HG02885 (cell line): ENCODE results near the gene UROC1.

Experiments
- ATAC-seq: cut with Tn5 transposase; IDR thresholded peaks from one replicate; pipeline ENCODE4 v1.9.1; 2021; ENCODE audit warnings: mild to moderate bottlenecking; ENCODE audit not compliant: unreplicated experiment, poor library complexity

Gene UROC1

GRCh38 chr3:126548556-126549466 lies 31.2 kb upstream of the UROC1 start:
- ATAC-seq: no peak

- no peak for ATAC-seq
These were observed 30.1 kb upstream of the UROC1 start for GRCh38 chr3:126547721-126548120.

DNA sequence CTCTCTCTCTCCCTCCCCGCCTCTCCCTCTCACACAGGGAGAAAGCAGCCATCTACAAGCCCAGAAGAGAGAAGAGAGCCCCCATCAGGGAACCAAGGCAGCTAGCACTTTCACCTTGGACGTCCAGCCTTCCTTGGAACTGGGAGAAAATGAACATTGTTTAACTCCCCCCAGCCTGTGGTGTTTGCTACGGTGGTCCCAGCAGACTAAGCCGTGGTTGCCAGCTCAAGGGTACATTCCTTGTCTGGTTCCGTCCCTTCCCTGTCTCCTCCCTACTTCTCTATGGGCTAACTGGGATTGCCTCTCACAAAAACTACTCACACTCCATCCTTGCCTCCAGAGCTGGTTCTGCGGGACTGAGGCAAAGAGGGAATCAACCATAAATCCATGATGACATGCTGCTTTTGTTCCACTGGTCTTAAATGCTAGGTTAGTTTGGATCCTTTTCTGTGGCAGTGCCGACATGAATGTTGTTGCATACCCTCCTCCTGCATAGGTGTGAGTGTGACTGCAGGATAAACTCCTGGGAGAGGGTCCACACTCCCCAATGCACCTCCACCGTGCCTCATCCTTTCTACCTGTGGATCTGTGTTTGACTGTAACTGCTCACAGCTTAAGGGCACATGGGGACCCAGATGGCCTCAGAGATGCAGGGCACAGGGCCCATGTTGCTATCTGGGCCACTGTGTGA lies 29.1 kb upstream of the UROC1 start:
- no peak for ATAC-seq

DNA sequence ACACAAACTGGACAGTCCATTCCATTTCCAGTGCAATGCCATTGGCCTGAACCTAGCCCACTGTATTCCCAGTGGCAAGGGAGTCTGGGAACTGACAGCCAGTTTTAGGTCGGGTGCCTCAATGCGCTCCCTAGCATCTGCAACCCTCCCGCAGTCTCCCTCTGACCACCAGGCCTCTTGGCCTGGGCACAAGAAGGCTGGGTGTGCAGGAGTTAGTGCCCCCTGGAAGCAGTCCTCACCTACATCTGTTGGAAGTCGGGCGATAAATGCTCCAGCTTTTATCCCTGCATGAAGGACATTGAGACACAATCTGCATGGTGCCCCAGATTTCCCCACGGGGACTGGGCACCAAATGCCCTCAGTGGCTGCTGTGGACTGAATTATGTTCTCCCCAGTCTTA lies 28.4 kb upstream of the UROC1 start:
- no peak for ATAC-seq

- no peak for ATAC-seq
These were observed 28.0 kb upstream of the UROC1 start for GRCh38 chr3:126545544-126545943.

DNA sequence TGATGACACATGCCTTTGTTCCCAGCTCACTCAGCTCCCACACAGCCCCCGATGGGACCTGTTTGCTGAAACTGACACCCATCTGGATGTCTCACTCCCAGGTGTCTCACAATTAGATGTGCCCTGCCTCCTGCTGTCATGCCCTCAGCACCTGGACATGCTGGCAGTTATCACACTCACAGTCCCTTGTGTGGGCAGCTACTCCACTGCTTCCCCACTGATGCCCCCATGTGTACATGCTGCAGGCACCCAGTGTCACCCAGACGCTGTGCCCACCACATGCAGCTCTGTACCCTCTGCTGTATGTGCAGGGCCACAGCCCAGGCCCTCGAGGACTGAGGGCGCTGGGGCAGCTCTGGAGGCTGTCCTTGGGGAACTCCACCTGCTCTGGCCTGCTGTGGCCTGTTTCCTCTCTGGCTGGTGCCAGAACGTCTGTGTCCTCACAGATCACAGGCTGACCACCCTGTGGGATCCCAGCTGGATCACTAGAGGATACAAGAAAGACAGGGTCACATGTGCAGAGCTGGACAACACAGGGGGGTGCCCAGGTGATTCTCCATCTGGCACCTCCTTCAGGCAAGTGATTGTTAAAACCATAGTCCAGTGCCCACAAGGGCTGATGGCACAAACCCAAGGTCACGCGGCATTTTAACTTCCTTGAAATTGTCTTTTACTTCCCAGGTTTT lies 27.2 kb upstream of the UROC1 start:
- no peak for ATAC-seq

DNA sequence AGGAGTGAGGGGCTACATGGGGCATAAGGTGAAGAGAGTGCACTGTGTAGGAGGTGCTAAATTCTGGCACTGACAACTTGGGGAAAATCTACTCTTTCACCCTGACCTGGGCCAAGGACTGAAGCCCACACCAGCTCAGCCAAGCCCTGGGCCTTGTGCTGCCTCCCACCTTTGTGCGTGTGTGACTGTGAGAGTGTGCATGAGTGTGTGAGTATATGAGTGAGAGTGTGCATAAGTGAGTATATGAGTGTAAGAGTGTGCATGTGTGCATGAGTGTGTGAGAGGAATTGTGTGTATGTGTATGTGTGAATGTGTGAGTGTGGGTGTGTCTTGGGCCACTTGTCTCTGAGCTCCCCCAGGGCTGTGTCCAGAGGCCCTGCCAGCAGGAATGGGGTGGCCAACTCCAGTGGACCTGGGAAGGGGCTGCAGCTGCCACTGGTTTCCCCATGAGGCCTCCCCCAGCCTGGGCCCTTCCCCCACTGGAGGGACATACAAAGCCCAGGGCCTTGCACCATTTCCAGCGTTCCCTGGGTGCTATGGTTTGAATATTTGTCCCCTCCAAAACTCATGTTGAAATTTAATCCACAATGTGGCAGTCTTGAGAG lies 26.0 kb upstream of the UROC1 start:
- ATAC-seq: no peak

GRCh38 chr3:126542340-126543241 lies 25.0 kb upstream of the UROC1 start:
- ATAC-seq: no peak

DNA sequence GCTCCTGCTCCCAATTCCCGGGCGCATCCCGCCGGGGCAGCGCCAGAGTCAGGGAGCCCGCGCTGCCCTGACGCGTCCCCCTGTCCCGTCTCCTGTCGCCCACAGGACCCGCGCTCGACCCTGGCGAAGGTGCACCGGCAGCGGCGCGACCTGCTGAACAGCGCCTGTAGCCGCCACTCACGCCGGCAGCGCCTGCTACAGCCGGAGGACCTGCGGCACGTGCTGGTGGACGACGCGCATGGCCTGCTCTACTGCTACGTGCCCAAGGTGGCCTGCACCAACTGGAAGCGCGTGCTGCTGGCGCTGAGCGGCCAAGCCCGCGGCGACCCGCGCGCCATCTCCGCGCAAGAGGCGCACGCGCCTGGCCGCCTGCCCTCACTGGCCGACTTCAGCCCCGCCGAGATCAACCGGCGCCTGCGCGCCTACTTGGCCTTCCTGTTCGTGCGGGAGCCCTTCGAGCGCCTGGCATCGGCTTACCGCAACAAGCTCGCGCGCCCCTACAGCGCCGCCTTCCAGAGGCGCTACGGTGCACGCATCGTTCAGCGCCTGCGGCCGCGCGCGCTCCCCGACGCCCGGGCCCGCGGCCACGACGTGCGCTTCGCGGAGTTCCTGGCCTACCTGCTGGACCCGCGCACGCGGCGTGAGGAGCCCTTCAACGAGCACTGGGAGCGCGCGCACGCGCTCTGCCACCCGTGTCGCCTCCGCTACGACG lies 24.2 kb upstream of the UROC1 start:
- no peak for ATAC-seq

DNA sequence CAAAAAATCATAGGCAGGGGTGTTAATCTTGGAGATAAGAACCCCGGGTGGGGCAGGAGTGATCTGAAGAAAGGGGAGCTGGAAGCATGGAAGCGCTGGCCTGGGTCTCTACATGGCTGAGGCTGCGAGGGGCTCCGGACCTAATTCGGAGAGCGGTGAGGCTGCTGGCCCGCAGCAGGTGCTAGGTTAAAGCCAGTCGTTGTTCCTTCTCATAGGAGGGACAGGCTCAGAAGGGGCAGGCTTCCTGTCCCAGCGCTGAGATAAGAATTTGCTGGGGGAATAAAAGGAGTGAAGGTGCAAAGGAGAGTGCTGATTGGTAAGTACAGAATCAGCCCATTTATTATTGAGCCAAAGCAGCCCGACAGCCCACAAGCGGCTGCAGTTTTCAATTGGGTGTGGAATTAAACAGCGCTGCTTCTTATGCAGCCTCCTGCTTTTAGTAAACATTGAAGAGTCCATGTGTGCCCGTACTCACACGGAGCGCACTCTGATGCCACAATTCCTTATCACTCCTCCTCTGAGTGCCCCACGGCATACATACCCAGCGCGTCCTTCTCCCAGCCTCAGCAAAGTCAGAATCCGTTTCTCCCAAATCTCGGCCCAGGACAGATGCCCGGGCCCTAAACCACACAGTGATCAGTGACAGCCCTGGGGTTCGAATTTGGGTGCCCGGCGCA lies 23.5 kb upstream of the UROC1 start:
- no peak for ATAC-seq

DNA sequence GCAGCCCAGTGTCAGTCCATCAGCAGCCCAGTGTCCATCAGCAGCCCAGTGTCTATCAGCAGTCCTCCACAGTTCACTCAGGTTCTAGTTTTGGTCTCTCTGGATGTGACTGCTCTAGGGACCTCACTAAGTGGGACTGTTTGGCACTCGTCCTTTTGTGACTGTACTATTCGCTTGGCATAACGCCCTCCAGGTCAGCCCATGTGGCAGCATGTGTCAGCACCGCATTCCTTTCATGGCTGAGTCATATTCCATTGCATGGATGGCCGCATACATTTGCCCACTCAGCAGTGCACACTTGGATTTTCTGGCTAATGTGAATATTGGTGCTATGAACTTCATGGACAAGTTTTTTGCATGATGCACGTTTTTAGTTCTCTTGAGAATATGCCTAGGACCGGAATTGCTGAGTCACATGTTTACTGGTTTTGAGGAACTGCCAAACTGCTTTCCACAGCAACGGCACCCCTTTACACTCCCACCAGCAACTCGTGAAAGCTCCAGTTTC lies 22.8 kb upstream of the UROC1 start:
- ATAC-seq: no peak

DNA sequence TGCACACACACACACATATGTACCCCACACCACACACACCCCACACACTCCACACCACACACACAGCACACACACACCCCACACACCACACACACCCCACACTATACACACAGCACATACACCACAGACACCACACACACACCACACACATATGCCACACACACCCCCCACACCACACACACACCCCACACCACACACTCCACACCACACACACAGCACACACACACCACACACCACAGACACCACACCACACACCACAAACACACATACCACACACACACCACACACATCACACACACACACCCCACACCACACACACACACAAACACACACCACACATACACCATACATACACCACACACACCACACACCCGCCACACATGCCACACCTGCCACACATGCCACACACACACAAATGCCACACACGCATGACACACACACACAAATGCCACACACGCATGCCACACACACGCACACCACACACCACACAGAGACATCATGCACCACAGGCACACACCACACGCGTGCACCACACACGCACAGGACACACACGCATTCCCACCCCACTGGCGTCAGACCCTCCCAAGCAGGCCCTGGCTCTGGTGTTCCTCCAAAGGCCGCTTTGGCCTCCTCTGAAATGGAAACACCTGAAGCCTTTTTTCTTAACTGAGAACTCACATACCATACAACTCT lies 22.1 kb upstream of the UROC1 start:
- no peak for ATAC-seq

DNA sequence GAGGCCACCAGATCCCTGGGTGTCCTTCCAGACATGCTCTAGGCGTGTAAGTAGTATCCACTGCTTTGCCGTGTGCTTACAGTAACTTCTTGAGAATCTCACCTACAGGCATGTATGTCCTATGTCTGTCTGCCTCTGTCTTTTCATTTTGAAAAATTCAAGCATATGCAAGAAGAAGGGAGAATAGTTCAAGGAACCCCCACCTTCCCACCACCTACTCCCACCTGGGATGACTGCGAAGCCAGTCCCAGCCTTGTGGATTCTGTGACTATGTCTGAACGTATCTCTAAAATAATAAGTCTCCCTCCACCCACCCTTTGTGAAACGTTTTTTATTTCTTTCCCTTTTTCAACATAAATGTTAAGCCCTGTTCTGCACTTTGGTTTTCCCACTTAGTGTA lies 21.4 kb upstream of the UROC1 start:
- ATAC-seq: no peak

DNA sequence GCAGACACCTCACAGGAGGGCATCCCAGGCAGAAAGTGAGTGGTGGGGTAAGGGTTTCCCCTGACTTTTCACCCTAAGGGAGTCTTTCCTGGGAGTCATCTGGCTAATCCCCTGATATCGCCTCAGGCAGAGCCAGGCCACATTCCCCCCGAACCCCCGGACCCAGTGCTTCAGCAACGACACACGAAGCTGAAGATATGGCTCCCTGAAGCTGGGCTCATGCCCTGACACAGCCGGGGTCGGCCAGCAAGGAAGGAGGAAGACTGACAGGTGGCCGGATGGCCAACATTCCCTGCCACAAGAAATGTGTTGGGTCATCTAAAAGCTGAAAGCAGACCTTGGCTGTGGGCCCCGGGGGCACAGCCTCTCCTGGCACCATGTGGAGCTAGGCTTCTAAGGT lies 20.7 kb upstream of the UROC1 start:
- ATAC-seq: no peak

DNA sequence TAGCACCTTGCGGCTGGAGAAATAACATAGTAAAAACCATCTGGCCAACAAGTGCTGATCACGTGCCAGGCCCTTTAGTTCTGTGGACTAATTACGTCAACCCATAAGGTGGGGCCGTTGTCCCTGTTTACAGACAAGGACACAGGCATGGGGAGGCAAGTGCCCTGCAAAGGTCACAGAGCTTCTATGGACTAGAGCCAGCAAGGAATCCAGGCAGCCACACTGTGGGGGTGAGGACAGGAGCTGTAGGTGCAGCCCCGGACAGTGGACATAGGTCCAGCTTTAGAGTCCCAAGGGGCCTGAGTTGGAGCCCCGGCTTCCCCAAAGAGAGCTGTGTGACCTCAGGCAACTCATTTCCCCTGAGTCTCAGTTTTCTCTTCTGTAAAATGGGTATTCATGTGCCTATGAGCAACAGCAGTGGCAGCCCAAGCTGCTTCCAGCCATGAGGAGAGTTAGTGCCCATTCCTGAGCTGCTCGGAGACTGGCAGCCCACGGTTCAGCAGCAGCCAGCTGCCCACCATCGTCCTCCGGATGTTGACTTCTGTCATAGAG lies 20.2 kb upstream of the UROC1 start:
- no peak for ATAC-seq

GRCh38 chr3:126537116-126537729 lies 19.6 kb upstream of the UROC1 start:
- ATAC-seq: no peak

- no peak for ATAC-seq
These were observed 18.6 kb upstream of the UROC1 start for GRCh38 chr3:126536126-126536525.
